HepG2 (cell line): ENCODE measurements around the gene SYT1. TPM values are rescaled to one million over a fixed set of nuclear protein-coding genes. Genes with fewer than 3 reads are reported as not detected.

Source experiments
- ATAC-seq: fragments of 200-7000 bp; cut with Tn5 transposase; 3 replicates; pipeline ENCODE4 v1.9.1; 2020; ENCODE audit warnings: mild to moderate bottlenecking, moderate library complexity
- BruUV-seq: library from RNA; stranded (reverse); fragments of 400-500 nt; replicated peaks from 2 replicates; lab custom pipeline; 2021; lab: Mats Ljungman, UMichigan
- CTCF ChIA-PET: fragments of 300-600 bp; formaldehyde crosslinking; extraction: SDS; loops from one replicate; lab custom pipeline; 2021; ENCODE audit warnings: low total read pairs, inconsistent platforms, low intra/inter-chr PET ratio; lab: Yijun Ruan, JAX
- POLR2A ChIA-PET: fragments of 350-600 bp; sonication (Branson Sonifier 250); formaldehyde crosslinking; loops from one replicate; lab custom pipeline; 2020; ENCODE audit warnings: antibody characterized with exemption, inconsistent platforms; lab: Yijun Ruan, JAX
- DNase-seq: peaks from one replicate; pipeline ENCODE4 v3.0.0-alpha.2; 2015; ENCODE audit warnings: low spot score
- FAIRE-seq: peaks from 3 replicates; lab custom pipeline; 2011; peaks lifted over from hg19 to GRCh38; lab: Jason Lieb, UNC
- H2AFZ ChIP-seq: one replicate; pipeline ENCODE4 v1.6.1; 2011; ENCODE audit warnings: low read length, inconsistent platforms
- H3K27ac ChIP-seq: fragments of 300-600 bp; 3 replicates; pipeline ENCODE4 v1.8.0; 2011; ENCODE audit warnings: mixed run types, mild to moderate bottlenecking, mixed read lengths, low read length, inconsistent platforms; ENCODE audit not compliant: insufficient read depth; ENCODE audit errors: extremely low read length
- H3K27me3 ChIP-seq, 2 experiments: fragments of 200-600 bp in 1 of 2; 2 replicates in 1 of 2; 3 replicates in 1 of 2; pipeline versions ENCODE4 v1.6.0 to v1.8.0; 2011; ENCODE audit warnings: low read length in 2 of 2, mild to moderate bottlenecking in 2 of 2, moderate library complexity in 2 of 2, inconsistent platforms in 1 of 2; ENCODE audit not compliant: insufficient read depth in 2 of 2, control insufficient read depth in 1 of 2
- H3K36me3 ChIP-seq, 2 experiments: fragments of 200-600 bp in 1 of 2; replicated peaks in 1 of 2; 2 replicates in 1 of 2; 3 replicates in 1 of 2; pipeline versions ENCODE4 v1.5.1 to v1.8.0; 2011; ENCODE audit warnings: low read length in 2 of 2, inconsistent platforms in 1 of 2; ENCODE audit not compliant: insufficient read depth in 2 of 2, control insufficient read depth in 1 of 2
- H3K4me1 ChIP-seq: 2 replicates; pipeline ENCODE4 v1.5.1; 2012; ENCODE audit warnings: low read length, inconsistent platforms; ENCODE audit not compliant: insufficient read depth
- H3K4me2 ChIP-seq: 2 replicates; pipeline ENCODE4 v1.6.0; 2011; ENCODE audit warnings: low read depth, low read length, inconsistent platforms
- H3K4me3 ChIP-seq, 3 experiments: fragments of 200-600 bp in 1 of 3; sonication (generic), shearing (Covaris generic) in 1 of 3; replicated peaks in 1 of 3; 2 replicates each; pipeline ENCODE4 v1.5.1; 2011 to 2016; ENCODE audit warnings: low read length in 3 of 3, inconsistent platforms in 2 of 3, low read depth in 2 of 3, mild to moderate bottlenecking in 2 of 3, control low read depth in 1 of 3, mixed read lengths in 1 of 3; ENCODE audit not compliant: insufficient read depth in 1 of 3
- H3K79me2 ChIP-seq: one replicate; pipeline ENCODE4 v1.6.1; 2011; ENCODE audit warnings: low read length, inconsistent platforms; ENCODE audit not compliant: insufficient read depth
- H3K9ac ChIP-seq: 2 replicates; pipeline ENCODE4 v1.6.0; 2011; ENCODE audit warnings: mild to moderate bottlenecking, low read depth, low read length, inconsistent platforms; ENCODE audit not compliant: insufficient read depth
- H3K9me3 ChIP-seq: 2 replicates; pipeline ENCODE4 v1.5.1; 2012; ENCODE audit warnings: mild to moderate bottlenecking, low read length
- H4K20me1 ChIP-seq: 2 replicates; pipeline ENCODE4 v1.6.0; 2011; ENCODE audit warnings: inconsistent platforms, mild to moderate bottlenecking, low read length, moderate library complexity; ENCODE audit not compliant: insufficient read depth
- AGO1 ChIP-seq: fragments of 200-400 bp; formaldehyde crosslinking; IDR thresholded peaks from 2 replicates; pipeline ENCODE4 v1.6.1; 2017; ENCODE audit warnings: mild to moderate bottlenecking, low read depth, low read length, moderate library complexity; ENCODE audit not compliant: poor library complexity, severe bottlenecking
- NFIC ChIP-seq: IDR thresholded peaks from 2 replicates; pipeline ENCODE4 v1.6.1; 2012; ENCODE audit warnings: mild to moderate bottlenecking, low read length, inconsistent platforms
- TBX2 ChIP-seq: sonication (generic); formaldehyde crosslinking; IDR thresholded peaks from 2 replicates; pipeline ENCODE4 v1.5.0; 2020; ENCODE audit warnings: missing genetic modification reagents, mild to moderate bottlenecking, borderline replicate concordance
- TCF7 ChIP-seq: sonication (generic); IDR thresholded peaks from 2 replicates; pipeline ENCODE4 v1.6.1; 2016; ENCODE audit warnings: antibody characterized with exemption, low read depth
- ZFP37 ChIP-seq: sonication (generic); formaldehyde crosslinking; IDR thresholded peaks from 2 replicates; pipeline ENCODE4 v1.4.0; 2020; ENCODE audit warnings: missing genetic modification reagents, borderline replicate concordance
- ZNF552 ChIP-seq: sonication (generic); formaldehyde crosslinking; IDR thresholded peaks from 2 replicates; pipeline ENCODE4 v1.9.0; 2022; ENCODE audit warnings: missing genetic modification reagents, mild to moderate bottlenecking, borderline replicate concordance
- ZNF878 ChIP-seq: sonication (generic); formaldehyde crosslinking; IDR thresholded peaks from 2 replicates; pipeline ENCODE4 v1.8.1; 2023; ENCODE audit warnings: mild to moderate bottlenecking, missing genetic modification reagents, moderate library complexity
- WGBS: methylation state at CpG from one replicate; pipeline ENCODE4 v1.1.6; 2017; ENCODE audit warnings: low lambda C conversion rate; 5-methylcytosine and 5-hydroxymethylcytosine counted together
- in situ Hi-C: cut with HindIII; loops from 2 replicates; pipeline ENCODE4 v1.10.0; 2017; ENCODE audit warnings: low pct_unique_long_range_greater_than_20kb; ENCODE audit not compliant: extremely low pct_ligation_motif_present
- intact Hi-C: fragments of 100-400 bp; cut with micrococcal nuclease; formaldehyde crosslinking; loops from one replicate; pipeline ENCODE4 v1.10.0; 2022; ENCODE audit not compliant: unreplicated experiment
- polyA plus RNA-seq, 8 experiments: library from polyadenylated mRNA; depleted of rRNA in 3 of 8; stranded (reverse) in 7 of 8; unstranded in 1 of 8; fragments of >200 nt; fragmentation: Illumina TruSeq in 4 of 8; extraction: Trizol in 4 of 8; gene quantifications; 2 replicates each; pipeline versions ENCODE4 v1.2.1 to v1.2.3, GENCODE V29; 2011 to 2016; ENCODE audit warnings: low read depth in 4 of 8, missing spikeins in 1 of 8, mixed read lengths in 1 of 8; ENCODE audit not compliant: insufficient read depth in 1 of 8
- total RNA-seq, 5 experiments: library from RNA; depleted of rRNA; stranded (reverse); fragments of >200 nt; fragmentation: Illumina TruSeq; extraction: Trizol; gene quantifications; 2 replicates each; pipeline ENCODE4 v1.2.3, GENCODE V29; 2016; ENCODE audit warnings: low read depth in 1 of 5
- TF ChIP-seq, protein P1 (sequence below): sonication (generic); formaldehyde crosslinking; IDR thresholded peaks from 2 replicates; pipeline ENCODE4 v1.4.0; 2020; ENCODE audit warnings: missing genetic modification reagents
- TF ChIP-seq, protein P2 (sequence below): sonication (generic); formaldehyde crosslinking; conservative IDR thresholded peaks from 2 replicates; pipeline ENCODE4 v1.4.0; 2020; ENCODE audit warnings: mild to moderate bottlenecking, missing genetic modification reagents, moderate library complexity
- TF ChIP-seq, protein P3 (sequence below): sonication (generic); formaldehyde crosslinking; IDR thresholded peaks from 2 replicates; pipeline ENCODE4 v1.8.0; 2022; ENCODE audit warnings: mild to moderate bottlenecking, missing genetic modification reagents, moderate library complexity
- TF ChIP-seq, protein P4 (sequence below): IDR thresholded peaks from 2 replicates; pipeline ENCODE4 v1.4.0; 2020; ENCODE audit warnings: mild to moderate bottlenecking, missing genetic modification reagents

The SYT1 gene
- total and polyA plus RNA-seq, 2 of the 13 experiments (the other 11 are each of a cell fraction or from before 2014, with no cell fraction given), result not detected

DNA sequence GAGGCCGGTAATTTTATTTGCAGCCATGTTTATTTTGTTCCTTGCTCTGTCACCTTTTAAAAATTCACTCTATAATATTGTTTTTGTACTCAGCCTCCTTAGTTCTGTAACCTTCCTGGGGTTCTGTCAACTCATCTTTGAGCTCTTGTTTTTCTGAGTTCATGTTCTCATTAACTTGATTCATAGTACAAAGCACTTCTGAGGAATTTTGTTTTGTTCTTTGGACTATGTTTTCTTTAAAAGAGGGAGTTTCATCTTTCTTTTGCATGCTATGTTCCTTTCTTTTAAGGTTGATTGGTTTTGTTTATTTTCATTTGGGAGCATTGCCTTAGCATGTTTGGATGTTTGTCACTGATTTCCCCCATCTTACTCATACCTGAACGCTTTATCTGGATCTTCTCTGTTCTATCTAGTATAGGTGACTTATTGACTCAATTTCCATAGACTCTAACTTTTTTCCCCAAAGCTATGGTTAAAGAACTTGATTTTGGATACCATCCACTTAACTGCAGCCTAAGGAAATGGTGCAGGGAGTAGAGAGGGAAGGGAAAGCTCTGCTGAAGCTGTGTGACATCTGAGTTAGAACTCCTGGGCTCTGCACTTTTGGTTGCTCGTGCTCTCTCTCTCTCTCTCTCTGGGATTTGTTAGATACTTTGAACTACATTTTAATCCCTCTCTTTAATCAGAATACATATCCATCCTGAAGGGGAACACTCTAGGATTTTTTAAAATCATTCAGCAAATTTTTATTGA, 557.7 kb downstream of the SYT1 start:
- DNase-seq (peak; percentile 13), FAIRE-seq (no peak), ATAC-seq (no peak)
- in situ Hi-C loops (no loop called here), intact Hi-C loops (loop anchor here (5.0 kb wide), 2 partner anchors 110 to 270 kb away; partner anchors contain the start of gene PAWR)
- 53% methylated on average over 3 of the region's 3 CpGs for WGBS
- H2AFZ ChIP-seq, result no peak overlapping the region
- CTCF ChIA-PET, result interaction anchor here (2.8 kb wide), 1 partner anchor 316 kb away, joined by 17 read pairs; no protein-coding TSS in a partner anchor
- H3K4me1 ChIP-seq, result peaks cover 62% of the 10 kb centered on the region
- peak overlapping the region; percentile 8 for H3K27ac ChIP-seq
- POLR2A ChIA-PET, result interaction anchor here (1.4 to 1.9 kb wide), 3 partner anchors 108 to 127 kb away, joined by 3 to 8 read pairs (median 3); no protein-coding TSS in a partner anchor
- H3K4me2 ChIP-seq, result no peak overlapping the region
- H3K36me3 ChIP-seq, result no peaks in the 10 kb centered on the region
- peak overlapping the region; percentile 10; the same call in 1 of the 2 replicates for H3K9ac ChIP-seq
- no peaks in the 10 kb centered on the region for H3K27me3 ChIP-seq
- H3K79me2 ChIP-seq, result no peaks in the 10 kb centered on the region
- BruUV-seq, result no TSS peak
- H4K20me1 ChIP-seq, result no peaks in the 10 kb centered on the region
- H3K9me3 ChIP-seq, result no peaks in the 10 kb centered on the region
- no peak overlapping the region for H3K4me3 ChIP-seq
- TF ChIP-seq ZNF878 (CRISPR knock-in tag), result no peak
- TF ChIP-seq, protein P1, sequence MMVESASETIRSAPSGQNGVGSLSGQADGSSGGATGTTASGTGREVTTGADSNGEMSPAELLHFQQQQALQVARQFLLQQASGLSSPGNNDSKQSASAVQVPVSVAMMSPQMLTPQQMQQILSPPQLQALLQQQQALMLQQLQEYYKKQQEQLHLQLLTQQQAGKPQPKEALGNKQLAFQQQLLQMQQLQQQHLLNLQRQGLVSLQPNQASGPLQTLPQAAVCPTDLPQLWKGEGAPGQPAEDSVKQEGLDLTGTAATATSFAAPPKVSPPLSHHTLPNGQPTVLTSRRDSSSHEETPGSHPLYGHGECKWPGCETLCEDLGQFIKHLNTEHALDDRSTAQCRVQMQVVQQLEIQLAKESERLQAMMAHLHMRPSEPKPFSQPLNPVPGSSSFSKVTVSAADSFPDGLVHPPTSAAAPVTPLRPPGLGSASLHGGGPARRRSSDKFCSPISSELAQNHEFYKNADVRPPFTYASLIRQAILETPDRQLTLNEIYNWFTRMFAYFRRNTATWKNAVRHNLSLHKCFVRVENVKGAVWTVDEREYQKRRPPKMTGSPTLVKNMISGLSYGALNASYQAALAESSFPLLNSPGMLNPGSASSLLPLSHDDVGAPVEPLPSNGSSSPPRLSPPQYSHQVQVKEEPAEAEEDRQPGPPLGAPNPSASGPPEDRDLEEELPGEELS, result no peak
- no peak for TF ChIP-seq ZNF552
- no peak for TF ChIP-seq ZFP37 (CRISPR knock-in tag)
- peak; percentile 78; the same call in 1 of the 2 replicates for TF ChIP-seq NFIC
- TF ChIP-seq, protein P2, sequence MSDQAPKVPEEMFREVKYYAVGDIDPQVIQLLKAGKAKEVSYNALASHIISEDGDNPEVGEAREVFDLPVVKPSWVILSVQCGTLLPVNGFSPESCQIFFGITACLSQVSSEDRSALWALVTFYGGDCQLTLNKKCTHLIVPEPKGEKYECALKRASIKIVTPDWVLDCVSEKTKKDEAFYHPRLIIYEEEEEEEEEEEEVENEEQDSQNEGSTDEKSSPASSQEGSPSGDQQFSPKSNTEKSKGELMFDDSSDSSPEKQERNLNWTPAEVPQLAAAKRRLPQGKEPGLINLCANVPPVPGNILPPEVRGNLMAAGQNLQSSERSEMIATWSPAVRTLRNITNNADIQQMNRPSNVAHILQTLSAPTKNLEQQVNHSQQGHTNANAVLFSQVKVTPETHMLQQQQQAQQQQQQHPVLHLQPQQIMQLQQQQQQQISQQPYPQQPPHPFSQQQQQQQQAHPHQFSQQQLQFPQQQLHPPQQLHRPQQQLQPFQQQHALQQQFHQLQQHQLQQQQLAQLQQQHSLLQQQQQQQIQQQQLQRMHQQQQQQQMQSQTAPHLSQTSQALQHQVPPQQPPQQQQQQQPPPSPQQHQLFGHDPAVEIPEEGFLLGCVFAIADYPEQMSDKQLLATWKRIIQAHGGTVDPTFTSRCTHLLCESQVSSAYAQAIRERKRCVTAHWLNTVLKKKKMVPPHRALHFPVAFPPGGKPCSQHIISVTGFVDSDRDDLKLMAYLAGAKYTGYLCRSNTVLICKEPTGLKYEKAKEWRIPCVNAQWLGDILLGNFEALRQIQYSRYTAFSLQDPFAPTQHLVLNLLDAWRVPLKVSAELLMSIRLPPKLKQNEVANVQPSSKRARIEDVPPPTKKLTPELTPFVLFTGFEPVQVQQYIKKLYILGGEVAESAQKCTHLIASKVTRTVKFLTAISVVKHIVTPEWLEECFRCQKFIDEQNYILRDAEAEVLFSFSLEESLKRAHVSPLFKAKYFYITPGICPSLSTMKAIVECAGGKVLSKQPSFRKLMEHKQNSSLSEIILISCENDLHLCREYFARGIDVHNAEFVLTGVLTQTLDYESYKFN, result 0 out of 2 replicates have a peak, but pooled peaks have one; percentile 22
- TF ChIP-seq TCF7, result 0 out of 2 replicates have a peak, but pooled peaks have one; percentile 10
- TF ChIP-seq, protein P3, sequence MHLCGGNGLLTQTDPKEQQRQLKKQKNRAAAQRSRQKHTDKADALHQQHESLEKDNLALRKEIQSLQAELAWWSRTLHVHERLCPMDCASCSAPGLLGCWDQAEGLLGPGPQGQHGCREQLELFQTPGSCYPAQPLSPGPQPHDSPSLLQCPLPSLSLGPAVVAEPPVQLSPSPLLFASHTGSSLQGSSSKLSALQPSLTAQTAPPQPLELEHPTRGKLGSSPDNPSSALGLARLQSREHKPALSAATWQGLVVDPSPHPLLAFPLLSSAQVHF (CRISPR knock-in tag), result no peak
- TF ChIP-seq AGO1, result no peak
- TF ChIP-seq TBX2 (CRISPR knock-in tag), result no peak
- TF ChIP-seq, protein P4, sequence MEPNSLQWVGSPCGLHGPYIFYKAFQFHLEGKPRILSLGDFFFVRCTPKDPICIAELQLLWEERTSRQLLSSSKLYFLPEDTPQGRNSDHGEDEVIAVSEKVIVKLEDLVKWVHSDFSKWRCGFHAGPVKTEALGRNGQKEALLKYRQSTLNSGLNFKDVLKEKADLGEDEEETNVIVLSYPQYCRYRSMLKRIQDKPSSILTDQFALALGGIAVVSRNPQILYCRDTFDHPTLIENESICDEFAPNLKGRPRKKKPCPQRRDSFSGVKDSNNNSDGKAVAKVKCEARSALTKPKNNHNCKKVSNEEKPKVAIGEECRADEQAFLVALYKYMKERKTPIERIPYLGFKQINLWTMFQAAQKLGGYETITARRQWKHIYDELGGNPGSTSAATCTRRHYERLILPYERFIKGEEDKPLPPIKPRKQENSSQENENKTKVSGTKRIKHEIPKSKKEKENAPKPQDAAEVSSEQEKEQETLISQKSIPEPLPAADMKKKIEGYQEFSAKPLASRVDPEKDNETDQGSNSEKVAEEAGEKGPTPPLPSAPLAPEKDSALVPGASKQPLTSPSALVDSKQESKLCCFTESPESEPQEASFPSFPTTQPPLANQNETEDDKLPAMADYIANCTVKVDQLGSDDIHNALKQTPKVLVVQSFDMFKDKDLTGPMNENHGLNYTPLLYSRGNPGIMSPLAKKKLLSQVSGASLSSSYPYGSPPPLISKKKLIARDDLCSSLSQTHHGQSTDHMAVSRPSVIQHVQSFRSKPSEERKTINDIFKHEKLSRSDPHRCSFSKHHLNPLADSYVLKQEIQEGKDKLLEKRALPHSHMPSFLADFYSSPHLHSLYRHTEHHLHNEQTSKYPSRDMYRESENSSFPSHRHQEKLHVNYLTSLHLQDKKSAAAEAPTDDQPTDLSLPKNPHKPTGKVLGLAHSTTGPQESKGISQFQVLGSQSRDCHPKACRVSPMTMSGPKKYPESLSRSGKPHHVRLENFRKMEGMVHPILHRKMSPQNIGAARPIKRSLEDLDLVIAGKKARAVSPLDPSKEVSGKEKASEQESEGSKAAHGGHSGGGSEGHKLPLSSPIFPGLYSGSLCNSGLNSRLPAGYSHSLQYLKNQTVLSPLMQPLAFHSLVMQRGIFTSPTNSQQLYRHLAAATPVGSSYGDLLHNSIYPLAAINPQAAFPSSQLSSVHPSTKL (CRISPR knock-in tag), result peak; percentile 50
